MM.1S (cell line): ENCODE results near the gene CD53.

Experiments
- DNase-seq: peaks from one replicate; pipeline ENCODE4 v3.0.0-alpha.2; 2015
- H2AFZ ChIP-seq: fragments of 300-600 bp; sonication (generic); 2 replicates; pipeline ENCODE4 v1.6.0; 2016; ENCODE audit warnings: antibody characterized with exemption, low read length
- H3F3A ChIP-seq: fragments of 300-600 bp; sonication (generic); 2 replicates; pipeline ENCODE4 v1.6.1; 2016; ENCODE audit warnings: mild to moderate bottlenecking, antibody characterized with exemption, low read length, moderate library complexity, mixed read lengths; ENCODE audit not compliant: insufficient read depth
- H3K27ac ChIP-seq: fragments of 300-600 bp; sonication (generic); 2 replicates; pipeline ENCODE4 v1.5.1; 2016; ENCODE audit warnings: mild to moderate bottlenecking, low read length
- H3K27me3 ChIP-seq: fragments of 300-600 bp; sonication (generic); replicated peaks from 2 replicates; pipeline ENCODE4 v1.6.0; 2016; ENCODE audit warnings: low read length; ENCODE audit not compliant: insufficient read depth
- H3K36me3 ChIP-seq: fragments of 300-600 bp; sonication (generic); replicated peaks from 2 replicates; pipeline ENCODE4 v1.6.1; 2016; ENCODE audit warnings: mild to moderate bottlenecking, low read length, mixed read lengths; ENCODE audit not compliant: insufficient read depth
- H3K4me1 ChIP-seq: fragments of 300-600 bp; sonication (generic); 2 replicates; pipeline ENCODE4 v1.6.1; 2016; ENCODE audit warnings: low read length, mixed read lengths
- H3K4me2 ChIP-seq: fragments of 300-600 bp; sonication (generic); 2 replicates; pipeline ENCODE4 v1.6.0; 2016; ENCODE audit warnings: low read depth, low read length
- H3K4me3 ChIP-seq: fragments of 300-600 bp; sonication (generic); 2 replicates; pipeline ENCODE4 v1.5.1; 2016; ENCODE audit warnings: low read length, mixed read lengths
- H3K79me2 ChIP-seq: fragments of 300-600 bp; sonication (generic); 2 replicates; pipeline ENCODE4 v1.6.1; 2016; ENCODE audit warnings: mixed run types, low read length, mixed read lengths
- H3K9ac ChIP-seq: fragments of 300-600 bp; sonication (generic); 2 replicates; pipeline ENCODE4 v1.6.1; 2016; ENCODE audit warnings: low read length, mixed read lengths
- H3K9me2 ChIP-seq: fragments of 300-600 bp; sonication (generic); replicated peaks from 2 replicates; pipeline ENCODE4 v1.6.1; 2016; ENCODE audit warnings: mild to moderate bottlenecking, low read length, mixed read lengths; ENCODE audit not compliant: insufficient read depth
- H3K9me3 ChIP-seq: fragments of 300-600 bp; sonication (generic); replicated peaks from 2 replicates; pipeline ENCODE4 v1.6.1; 2016; ENCODE audit warnings: mild to moderate bottlenecking, low read length, mixed read lengths; ENCODE audit not compliant: insufficient read depth
- H4K20me1 ChIP-seq: fragments of 300-600 bp; sonication (generic); 2 replicates; pipeline ENCODE4 v1.6.1; 2016; ENCODE audit warnings: mild to moderate bottlenecking, low read length, moderate library complexity, mixed read lengths; ENCODE audit not compliant: insufficient read depth
- EZH2 ChIP-seq: fragments of 300-600 bp; sonication (generic); optimal IDR thresholded peaks from 2 replicates; pipeline ENCODE3; 2017; ENCODE audit warnings: low read depth, mild to moderate bottlenecking, antibody characterized with exemption, low read length, mixed read lengths
- EZH2phosphoT487 ChIP-seq: fragments of 300-600 bp; sonication (generic); IDR thresholded peaks from 2 replicates; pipeline ENCODE4 v1.6.1; 2018; ENCODE audit warnings: antibody characterized with exemption, low read length
- TF ChIP-seq, protein P1 (sequence below): fragments of 300-600 bp; sonication (generic); IDR thresholded peaks from 2 replicates; pipeline ENCODE4 v1.5.1; 2016; ENCODE audit warnings: antibody characterized with exemption, low read length, mixed read lengths

The CD53 gene

DNA sequence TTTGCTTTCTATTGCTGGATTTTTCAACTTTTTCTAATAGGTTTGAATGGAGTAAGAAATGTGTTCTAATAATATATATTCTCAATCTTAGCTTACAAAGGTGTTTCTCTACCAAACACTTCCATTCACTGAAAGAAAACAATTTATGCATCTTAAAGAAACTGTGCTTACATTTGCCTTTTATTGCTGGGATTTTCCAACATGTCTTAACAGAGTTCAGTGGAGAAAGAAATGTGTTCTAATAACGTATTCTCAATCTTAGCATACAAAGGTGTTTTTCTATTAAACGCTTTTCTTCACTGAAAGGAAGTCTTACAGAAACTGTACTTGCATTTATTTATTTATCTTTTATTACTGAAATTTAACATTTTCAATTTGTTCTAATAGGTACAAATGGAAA, 5.6 kb downstream of the CD53 start:
- no peaks in the 10 kb centered on the region for H3K27me3 ChIP-seq
- peaks cover 5% of the 10 kb centered on the region; the same call in 1 of the 2 replicates for H3K4me1 ChIP-seq
- peaks cover 23% of the 10 kb centered on the region for H3F3A ChIP-seq
- TF ChIP-seq, protein P1, sequence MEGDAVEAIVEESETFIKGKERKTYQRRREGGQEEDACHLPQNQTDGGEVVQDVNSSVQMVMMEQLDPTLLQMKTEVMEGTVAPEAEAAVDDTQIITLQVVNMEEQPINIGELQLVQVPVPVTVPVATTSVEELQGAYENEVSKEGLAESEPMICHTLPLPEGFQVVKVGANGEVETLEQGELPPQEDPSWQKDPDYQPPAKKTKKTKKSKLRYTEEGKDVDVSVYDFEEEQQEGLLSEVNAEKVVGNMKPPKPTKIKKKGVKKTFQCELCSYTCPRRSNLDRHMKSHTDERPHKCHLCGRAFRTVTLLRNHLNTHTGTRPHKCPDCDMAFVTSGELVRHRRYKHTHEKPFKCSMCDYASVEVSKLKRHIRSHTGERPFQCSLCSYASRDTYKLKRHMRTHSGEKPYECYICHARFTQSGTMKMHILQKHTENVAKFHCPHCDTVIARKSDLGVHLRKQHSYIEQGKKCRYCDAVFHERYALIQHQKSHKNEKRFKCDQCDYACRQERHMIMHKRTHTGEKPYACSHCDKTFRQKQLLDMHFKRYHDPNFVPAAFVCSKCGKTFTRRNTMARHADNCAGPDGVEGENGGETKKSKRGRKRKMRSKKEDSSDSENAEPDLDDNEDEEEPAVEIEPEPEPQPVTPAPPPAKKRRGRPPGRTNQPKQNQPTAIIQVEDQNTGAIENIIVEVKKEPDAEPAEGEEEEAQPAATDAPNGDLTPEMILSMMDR, result no peak
- no peak for TF ChIP-seq EZH2phosphoT487
- TF ChIP-seq EZH2, result no peak
- H3K4me3 ChIP-seq, result no peak overlapping the region
- no peak for DNase-seq
- H3K9me2 ChIP-seq, result no peaks in the 10 kb centered on the region
- H3K4me2 ChIP-seq, result no peak overlapping the region
- H3K27ac ChIP-seq, result no peak overlapping the region
- no peaks in the 10 kb centered on the region for H3K9me3 ChIP-seq
- H3K79me2 ChIP-seq, result peaks cover 100% of the 10 kb centered on the region
- H2AFZ ChIP-seq, result no peak overlapping the region
- no peaks in the 10 kb centered on the region; the same call in 1 of the 2 replicates for H3K36me3 ChIP-seq
- no peak overlapping the region for H3K9ac ChIP-seq
- no peaks in the 10 kb centered on the region for H4K20me1 ChIP-seq

DNA sequence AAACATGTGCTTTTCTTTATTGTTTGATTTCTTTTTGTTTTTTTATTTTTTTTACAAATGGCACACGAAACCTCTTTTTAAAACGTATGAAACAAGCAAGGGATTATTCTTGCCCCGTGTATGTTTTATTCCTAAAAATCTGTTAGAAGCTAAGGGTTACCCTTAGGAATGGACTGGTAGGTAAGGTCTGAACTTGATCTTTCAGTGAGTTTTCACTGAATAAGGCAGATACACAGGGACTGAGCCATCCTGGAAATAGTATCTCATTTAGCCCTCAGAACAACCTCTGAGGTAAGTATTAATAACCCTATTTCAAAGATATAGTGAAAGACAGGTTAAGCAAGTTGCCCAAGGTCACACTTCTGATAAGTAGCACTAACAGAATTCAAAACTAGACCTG, 6.0 kb downstream of the CD53 start:
- Histone ChIP-seq H4K20me1 (no peaks in the 10 kb centered on the region), H3K36me3 (no peaks in the 10 kb centered on the region; the same call in 1 of the 2 replicates), H3K27ac (no peak overlapping the region), H3F3A (peaks cover 19% of the 10 kb centered on the region), H3K9me2 (no peaks in the 10 kb centered on the region), H2AFZ (no peak overlapping the region), H3K79me2 (peaks cover 100% of the 10 kb centered on the region), H3K9me3 (no peaks in the 10 kb centered on the region), H3K4me1 (peaks cover 5% of the 10 kb centered on the region; the same call in 1 of the 2 replicates), H3K27me3 (no peaks in the 10 kb centered on the region), H3K9ac (no peak overlapping the region), H3K4me2 (no peak overlapping the region), H3K4me3 (no peak overlapping the region)
- no peak for DNase-seq
- no peak for TF ChIP-seq EZH2phosphoT487
- TF ChIP-seq EZH2, result no peak
- TF ChIP-seq, protein P1, result no peak

DNA sequence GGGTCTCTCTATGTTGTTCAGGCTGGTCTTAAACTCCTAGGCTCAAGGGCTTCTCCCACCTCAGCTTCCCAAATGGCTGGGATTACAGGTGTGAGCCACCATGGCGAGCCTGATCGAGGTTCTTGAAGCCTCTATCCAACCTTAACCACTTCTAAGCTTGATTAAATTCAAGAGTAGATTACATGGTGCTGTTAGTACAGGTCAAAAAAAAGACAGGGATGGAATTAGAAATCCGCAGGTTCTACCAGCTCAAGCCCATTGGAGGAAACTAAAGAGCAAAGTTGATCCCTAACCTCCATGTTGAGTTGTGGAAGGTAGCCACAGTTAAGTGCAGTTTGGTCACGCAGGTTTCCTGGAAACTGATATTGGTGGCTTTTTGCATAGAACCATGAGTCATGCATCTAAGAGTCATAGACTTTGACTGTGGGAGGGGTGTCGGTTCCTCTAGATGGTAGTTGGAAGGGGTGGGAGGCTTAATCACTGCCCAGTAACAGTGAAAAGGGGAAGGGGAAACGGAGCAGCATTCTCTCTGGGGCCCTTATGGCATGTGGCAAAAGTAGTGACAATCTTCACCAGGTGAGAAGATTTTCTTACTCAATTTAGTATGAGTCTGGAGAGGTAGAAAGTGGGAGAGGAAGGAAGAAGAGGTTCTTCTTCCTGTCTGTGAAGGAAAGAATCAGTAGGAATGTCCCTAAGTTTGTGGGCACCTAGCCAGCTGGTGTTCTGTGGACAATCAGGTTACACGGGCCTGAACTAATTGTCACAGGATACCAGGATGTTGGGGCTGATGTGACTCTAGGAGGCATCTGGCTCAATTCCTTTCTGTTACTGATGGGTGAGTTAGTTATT, 7.0 kb downstream of the CD53 start:
- H3K27ac ChIP-seq, result no peak overlapping the region
- H4K20me1 ChIP-seq, result no peaks in the 10 kb centered on the region
- no peaks in the 10 kb centered on the region for H3K9me2 ChIP-seq
- H2AFZ ChIP-seq, result no peak overlapping the region
- peaks cover 5% of the 10 kb centered on the region; the same call in 1 of the 2 replicates for H3K4me1 ChIP-seq
- no peaks in the 10 kb centered on the region for H3K27me3 ChIP-seq
- H3K9me3 ChIP-seq, result no peaks in the 10 kb centered on the region
- H3K79me2 ChIP-seq, result peaks cover 100% of the 10 kb centered on the region
- H3F3A ChIP-seq, result peaks cover 9% of the 10 kb centered on the region
- no peak for DNase-seq
- TF ChIP-seq, protein P1, result no peak
- TF ChIP-seq EZH2, result no peak
- H3K4me3 ChIP-seq, result no peak overlapping the region
- no peak overlapping the region for H3K9ac ChIP-seq
- H3K36me3 ChIP-seq, result no peaks in the 10 kb centered on the region; the same call in 1 of the 2 replicates
- no peak overlapping the region for H3K4me2 ChIP-seq
